ENCODE measurements around the gene PLIN1. TPM values are rescaled to one million over a fixed set of nuclear protein-coding genes. Genes with fewer than 3 reads are reported as not detected.

PLIN1 gene
- total and polyA plus RNA-seq, 2 of the 4 experiments (the other 2 are of a cell fraction) = under 0.01 to 0.07 TPM

GRCh38 chr15:89647191-89647851 is 31.8 kb downstream of the PLIN1 start (continued):
- no peak for TF ChIP-seq RFX5 (IDR thresholded peaks at IDR 0.05; ENCODE audit: low read depth, low read length)

GRCh38 chr15:89646416-89647141 is 32.6 kb downstream of the PLIN1 start:
- H4K8ac ChIP-seq (ENCODE audit: low read depth in 2 of 2, low read length in 2 of 2) = no peak overlapping the region
- no peak overlapping the region for H2AFZ ChIP-seq (replicated peaks; ENCODE audit: low read length, poor library complexity)
- no peak overlapping the region for H4K5ac ChIP-seq (ENCODE audit: low read depth, low read length)
- no peak overlapping the region for H2AK5ac ChIP-seq (ENCODE audit: low read depth, low read length)
- no peak overlapping the region for H3K4me3 ChIP-seq (ENCODE audit: insufficient read depth, low read depth, low read length)
- no TSS peak for BruUV-seq (replicated peaks)
- H2BK20ac ChIP-seq (ENCODE audit: low read depth, low read length) = no peak overlapping the region
- ChIA-PET POLR2A (ENCODE audit: unreplicated experiment) (no interaction called here), CTCF (interaction anchor here (0.6 to 1.1 kb wide), 2 partner anchors 15 to 103 kb away, joined by 3 to 4 read pairs; no protein-coding TSS in a partner anchor)
- peaks cover 0 to 15% of the 10 kb centered on the region in 2 experiments; a peak in 2 of 4 replicates for H3K79me1 ChIP-seq (ENCODE audit: low read depth in 1 of 2, low read length in 2 of 2)
- intact Hi-C loops (cut with micrococcal nuclease) = no loop called here
- no peak overlapping the region for H3K27ac ChIP-seq (ENCODE audit: insufficient read depth, low read length)
- H3K36me3 ChIP-seq (ENCODE audit: control insufficient read depth, insufficient read depth, low read length) = peaks cover 30% of the 10 kb centered on the region
- H4K20me1 ChIP-seq (ENCODE audit: insufficient read depth, low read length) = 0 out of 2 replicates have a peak, but pooled peaks cover 3% of the 10 kb centered on the region
- TF ChIP-seq CHD1 (IDR thresholded peaks at IDR 0.05; ENCODE audit: low read depth, low read length) (no peak), MAZ (IDR thresholded peaks at IDR 0.05; ENCODE audit: borderline replicate concordance, low read depth, low read length) (no peak), POLR2A (IDR thresholded peaks at IDR 0.05; ENCODE audit: low read depth, low read length) (no peak), CEBPB (IDR thresholded peaks at IDR 0.05; ENCODE audit: low read depth, low read length) (no peak)
- no peak overlapping the region for H3K9ac ChIP-seq (ENCODE audit: low read depth, low read length)
- no peak overlapping the region for H3K56ac ChIP-seq (ENCODE audit: extremely low read depth, insufficient read depth, low read length)
- no peak overlapping the region for H4K91ac ChIP-seq (ENCODE audit: insufficient read depth, low read depth, low read length)
- no peak overlapping the region for H3K4ac ChIP-seq (ENCODE audit: low read depth, low read length)
- H3K23ac ChIP-seq (ENCODE audit: low read depth, low read length) = no peak overlapping the region
- no peak overlapping the region for H3K14ac ChIP-seq (replicated peaks; ENCODE audit: low read depth, low read length)
- no peak for ATAC-seq (ENCODE audit: low read depth)
- H2BK15ac ChIP-seq (ENCODE audit: low read depth, low read length) = no peak overlapping the region
- H3K9me1 ChIP-seq (ENCODE audit: insufficient read depth, low read length) = peaks cover 3% of the 10 kb centered on the region; the same call in 1 of the 2 replicates
- no peak overlapping the region for H2BK5ac ChIP-seq (ENCODE audit: low read depth, low read length, poor library complexity, severe bottlenecking)
- H2BK120ac ChIP-seq (ENCODE audit: low read depth, low read length) = no peak overlapping the region
- no peak overlapping the region for H2AK9ac ChIP-seq (replicated peaks; ENCODE audit: low read depth, low read length, poor library complexity)
- H3K4me1 ChIP-seq (ENCODE audit: control insufficient read depth, insufficient read depth, low read length) = peaks cover 2% of the 10 kb centered on the region; the same call in 1 of the 2 replicates
- in situ Hi-C loops (cut with MboI; ENCODE audit: low sequenced_read_pairs) = no loop called here
- no peak overlapping the region for H3K4me2 ChIP-seq (ENCODE audit: low read depth, low read length)
- dilution Hi-C loops (cut with HindIII; ENCODE audit: low sequenced_read_pairs, unreplicated experiment) = no loop called here
- WGBS, 2 experiments (ENCODE audit: extremely low coverage in 2 of 2, insufficient read length in 1 of 2) = 90% methylated on average over 9 of the region's 22 CpGs; no CpG with 5 or more reads in 1 of the 2 experiments
- H3K18ac ChIP-seq (ENCODE audit: low read depth, low read length) = no peak overlapping the region
- H3K27me3 ChIP-seq (ENCODE audit: control insufficient read depth, insufficient read depth, low read length) = no peaks in the 10 kb centered on the region
- DNase-seq = no peak
- H3K9me3 ChIP-seq (ENCODE audit: control insufficient read depth, insufficient read depth, low read length) = no peaks in the 10 kb centered on the region

Data from IMR-90 (cell line).